Mesenchymal stem cell (in vitro differentiated cells and primary cell): Measurements from ENCODE around the gene RFX3.

ENCODE experiments used
- DNase-seq: peaks from one replicate; pipeline ENCODE4 v3.0.0-alpha.2; 2013
- H2AFZ ChIP-seq: one replicate; pipeline ENCODE4 v1.6.1; 2013; ENCODE audit warnings: low read depth, mild to moderate bottlenecking, control low read depth, inconsistent platforms, low read length, moderate library complexity
- H2AK5ac ChIP-seq: 2 replicates; pipeline ENCODE4 v1.6.1; 2013; ENCODE audit warnings: low read length, moderate library complexity, mild to moderate bottlenecking, inconsistent platforms; ENCODE audit not compliant: severe bottlenecking
- H2BK120ac ChIP-seq: one replicate; pipeline ENCODE4 v1.6.1; 2013; ENCODE audit warnings: low read depth, mild to moderate bottlenecking, inconsistent platforms, low read length, moderate library complexity
- H2BK12ac ChIP-seq, 2 experiments: one replicate each; pipeline ENCODE4 v1.6.1; 2013; ENCODE audit warnings: inconsistent platforms in 2 of 2, low read length in 2 of 2, mild to moderate bottlenecking in 2 of 2, moderate library complexity in 2 of 2, control low read depth in 1 of 2
- H2BK15ac ChIP-seq: one replicate; pipeline ENCODE4 v1.6.1; 2013; ENCODE audit warnings: mild to moderate bottlenecking, low read depth, inconsistent platforms; ENCODE audit not compliant: poor library complexity, severe bottlenecking
- H2BK5ac ChIP-seq: 2 replicates; pipeline ENCODE4 v1.6.1; 2013; ENCODE audit warnings: low read depth, mild to moderate bottlenecking, low read length, control low read depth, inconsistent platforms; ENCODE audit not compliant: poor library complexity, severe bottlenecking
- H3K14ac ChIP-seq, 2 experiments: one replicate each; pipeline ENCODE4 v1.6.1; 2013; ENCODE audit warnings: inconsistent platforms in 2 of 2, low read length in 2 of 2, control low read depth in 1 of 2, mild to moderate bottlenecking in 1 of 2, moderate library complexity in 1 of 2
- H3K18ac ChIP-seq, 2 experiments: one replicate each; pipeline ENCODE4 v1.6.1; 2013; ENCODE audit warnings: inconsistent platforms in 2 of 2, low read length in 2 of 2, control low read depth in 1 of 2, low read depth in 1 of 2, mild to moderate bottlenecking in 1 of 2
- H3K23ac ChIP-seq, 2 experiments: one replicate each; pipeline ENCODE4 v1.6.1; 2013; ENCODE audit warnings: inconsistent platforms in 2 of 2, low read length in 2 of 2, mild to moderate bottlenecking in 2 of 2, moderate library complexity in 2 of 2, control low read depth in 1 of 2
- H3K27ac ChIP-seq: 2 replicates; pipeline ENCODE4 v1.5.1; 2013; ENCODE audit warnings: mild to moderate bottlenecking, moderate library complexity, low read length, control low read depth, inconsistent platforms; ENCODE audit not compliant: poor library complexity, severe bottlenecking
- H3K27me3 ChIP-seq, 2 experiments: 2 replicates each; pipeline versions ENCODE4 v1.6.1 to v1.7.0; 2013; ENCODE audit warnings: low read length in 2 of 2, mild to moderate bottlenecking in 2 of 2, moderate library complexity in 2 of 2, control low read depth in 1 of 2, inconsistent platforms in 1 of 2; ENCODE audit not compliant: control insufficient read depth in 1 of 2, insufficient read depth in 1 of 2
- H3K36me3 ChIP-seq, 2 experiments: 2 replicates each; pipeline versions ENCODE4 v1.6.1 to v1.7.0; 2013; ENCODE audit warnings: low read length in 2 of 2, control low read depth in 1 of 2, inconsistent platforms in 1 of 2, low read depth in 1 of 2, mild to moderate bottlenecking in 1 of 2; ENCODE audit not compliant: insufficient read depth in 2 of 2, control insufficient read depth in 1 of 2
- H3K4ac ChIP-seq, 2 experiments: one replicate each; pipeline ENCODE4 v1.6.1; 2013; ENCODE audit warnings: inconsistent platforms in 2 of 2, low read length in 2 of 2, mild to moderate bottlenecking in 2 of 2, moderate library complexity in 2 of 2, control low read depth in 1 of 2, low read depth in 1 of 2
- H3K4me1 ChIP-seq: 2 replicates; pipeline ENCODE4 v1.6.1; 2013; ENCODE audit warnings: low read depth, low read length, control low read depth; ENCODE audit not compliant: control insufficient read depth, insufficient read depth
- H3K4me2 ChIP-seq: 2 replicates; pipeline ENCODE4 v1.6.1; 2013; ENCODE audit warnings: low read length, mild to moderate bottlenecking, inconsistent platforms; ENCODE audit not compliant: poor library complexity, severe bottlenecking
- H3K4me3 ChIP-seq, 2 experiments: 2 replicates each; pipeline versions ENCODE4 v1.5.1 to v1.7.0; 2013; ENCODE audit warnings: low read length in 2 of 2, mild to moderate bottlenecking in 2 of 2, control low read depth in 1 of 2, low read depth in 1 of 2; ENCODE audit not compliant: insufficient read depth in 1 of 2
- H3K79me1 ChIP-seq: replicated peaks from 2 replicates; pipeline ENCODE4 v1.6.1; 2013; ENCODE audit warnings: mild to moderate bottlenecking, control low read depth, low read length, inconsistent platforms; ENCODE audit not compliant: poor library complexity, severe bottlenecking
- H3K9ac ChIP-seq: 2 replicates; pipeline ENCODE4 v1.7.0; 2013; ENCODE audit warnings: mild to moderate bottlenecking, low read length, moderate library complexity
- H3K9me3 ChIP-seq: 2 replicates; pipeline ENCODE4 v1.7.0; 2013; ENCODE audit warnings: mild to moderate bottlenecking, low read length; ENCODE audit not compliant: control insufficient read depth
- H4K8ac ChIP-seq: one replicate; pipeline ENCODE4 v1.6.1; 2013; ENCODE audit warnings: inconsistent platforms, mild to moderate bottlenecking, low read length, moderate library complexity
- H4K91ac ChIP-seq: one replicate; pipeline ENCODE4 v1.6.1; 2013; ENCODE audit warnings: mild to moderate bottlenecking, low read length, inconsistent platforms
- WGBS: methylation state at CpG from one replicate; pipeline ENCODE4 v1.1.7; 2013; ENCODE audit warnings: mixed read lengths; 5-methylcytosine and 5-hydroxymethylcytosine counted together

Gene RFX3

DNA sequence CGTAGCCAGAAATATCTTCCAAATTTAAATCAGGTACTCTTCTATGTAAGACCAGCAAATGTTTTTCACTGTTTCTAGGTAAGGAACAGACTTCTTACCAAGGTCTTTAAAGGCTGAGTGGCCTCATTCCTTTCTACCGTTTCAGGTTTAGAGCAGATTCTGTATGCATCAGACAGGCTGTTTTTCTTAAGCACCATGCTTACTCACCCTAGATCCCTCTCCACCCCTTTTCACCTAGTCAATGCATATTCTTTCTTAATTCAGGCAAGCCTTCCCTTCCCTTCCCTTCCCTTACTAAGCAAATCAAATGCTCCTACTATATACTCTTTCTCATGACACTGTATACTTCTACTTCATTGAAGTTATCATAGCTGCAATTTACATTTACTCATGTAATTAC, 70.7 kb downstream of the RFX3 start:
- Histone ChIP-seq H4K91ac (no peak overlapping the region), H3K14ac (no peak overlapping the region), H2BK120ac (no peak overlapping the region), H3K27me3 (no peaks in the 10 kb centered on the region), H3K4ac (no peak overlapping the region), H2AK5ac (no peak overlapping the region), H3K79me1 (peaks cover 4% of the 10 kb centered on the region), H3K4me3 (no peak overlapping the region), H3K23ac (no peak overlapping the region), H2BK12ac (no peak overlapping the region), H3K9me3 (no peaks in the 10 kb centered on the region), H2BK5ac (no peak overlapping the region), H4K8ac (no peak overlapping the region), H3K9ac (no peak overlapping the region), H3K18ac (no peak overlapping the region), H3K27ac (no peak overlapping the region), H2AFZ (no peak overlapping the region), H3K4me1 (no peaks in the 10 kb centered on the region), H3K36me3 (no peaks in the 10 kb centered on the region), H2BK15ac (no peak overlapping the region), H3K4me2 (no peak overlapping the region)
- WGBS, result 76% methylated on average over 2 of the region's 2 CpGs
- DNase-seq, result no peak

DNA sequence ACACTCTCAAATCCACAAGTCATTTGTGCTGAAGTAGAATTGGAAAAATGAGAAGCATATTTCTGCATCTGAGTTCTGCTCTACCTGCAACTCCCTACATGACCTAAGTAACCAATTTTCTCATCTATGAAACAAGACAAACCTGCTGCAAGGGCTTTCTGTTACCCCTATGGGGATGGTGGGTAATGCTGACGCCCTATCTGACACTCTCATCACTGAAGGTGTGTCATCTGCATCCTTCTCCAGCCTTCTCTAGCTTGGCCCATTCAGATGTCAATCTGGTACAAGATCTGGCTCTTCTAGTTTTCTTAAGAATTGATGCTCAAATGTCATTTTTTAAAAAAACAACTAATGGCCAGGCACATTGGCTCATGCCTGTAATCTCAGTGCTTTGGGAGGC, 73.8 kb downstream of the RFX3 start:
- H3K27me3 ChIP-seq, result no peaks in the 10 kb centered on the region
- H2BK12ac ChIP-seq, result no peak overlapping the region
- no peaks in the 10 kb centered on the region for H3K9me3 ChIP-seq
- H3K4me2 ChIP-seq, result no peak overlapping the region
- no peak overlapping the region for H3K18ac ChIP-seq
- H2BK120ac ChIP-seq, result no peak overlapping the region
- no peak overlapping the region for H4K8ac ChIP-seq
- H3K36me3 ChIP-seq, result no peaks in the 10 kb centered on the region
- H2BK5ac ChIP-seq, result no peak overlapping the region
- no peaks in the 10 kb centered on the region for H3K4me1 ChIP-seq
- 85% methylated on average over 1 of the region's 1 CpG for WGBS
- no peak overlapping the region for H3K9ac ChIP-seq
- no peak overlapping the region for H3K4ac ChIP-seq
- H2AFZ ChIP-seq, result no peak overlapping the region
- peaks cover 5% of the 10 kb centered on the region for H3K79me1 ChIP-seq
- H4K91ac ChIP-seq, result no peak overlapping the region
- no peak for DNase-seq
- no peak overlapping the region for H3K14ac ChIP-seq
- no peak overlapping the region for H2AK5ac ChIP-seq
- H2BK15ac ChIP-seq, result no peak overlapping the region
- H3K23ac ChIP-seq, result no peak overlapping the region
- H3K4me3 ChIP-seq, result no peak overlapping the region
- H3K27ac ChIP-seq, result no peak overlapping the region

DNA sequence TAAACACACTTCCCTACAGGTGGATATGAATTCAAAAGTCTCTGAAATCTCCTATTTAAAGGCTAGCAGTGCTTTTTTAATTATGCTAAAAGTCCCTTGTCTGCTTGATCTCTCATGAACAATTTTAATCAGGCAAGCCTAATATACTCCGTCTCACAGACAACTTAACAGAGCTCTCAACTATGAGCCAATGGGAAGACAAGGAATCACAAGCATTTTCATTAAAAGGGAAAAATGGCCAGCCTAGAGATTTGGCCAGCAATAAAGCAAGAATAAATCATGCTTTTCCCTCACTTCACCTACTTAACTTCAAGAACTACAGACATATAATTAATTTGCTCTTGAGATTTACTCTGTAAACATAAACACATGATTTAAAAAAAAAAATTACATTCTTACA, 78.0 kb downstream of the RFX3 start:
- no peak overlapping the region for H3K4ac ChIP-seq
- no peaks in the 10 kb centered on the region for H3K9me3 ChIP-seq
- H3K27ac ChIP-seq, result no peak overlapping the region
- H2BK120ac ChIP-seq, result no peak overlapping the region
- H3K23ac ChIP-seq, result no peak overlapping the region
- no peak overlapping the region for H2AFZ ChIP-seq
- H2BK15ac ChIP-seq, result no peak overlapping the region
- H3K14ac ChIP-seq, result no peak overlapping the region
- no peak overlapping the region for H3K9ac ChIP-seq
- H2BK12ac ChIP-seq, result no peak overlapping the region
- no peak overlapping the region for H3K18ac ChIP-seq
- no peaks in the 10 kb centered on the region for H3K27me3 ChIP-seq
- peaks cover 3% of the 10 kb centered on the region for H3K79me1 ChIP-seq
- H3K4me2 ChIP-seq, result no peak overlapping the region
- H2AK5ac ChIP-seq, result no peak overlapping the region
- no peak overlapping the region for H4K8ac ChIP-seq
- no peaks in the 10 kb centered on the region for H3K36me3 ChIP-seq
- H4K91ac ChIP-seq, result no peak overlapping the region
- no peak overlapping the region for H3K4me3 ChIP-seq
- H3K4me1 ChIP-seq, result no peaks in the 10 kb centered on the region
- no peak overlapping the region for H2BK5ac ChIP-seq
- WGBS, result 79% methylated on average over 1 of the region's 1 CpG
- no peak for DNase-seq

DNA sequence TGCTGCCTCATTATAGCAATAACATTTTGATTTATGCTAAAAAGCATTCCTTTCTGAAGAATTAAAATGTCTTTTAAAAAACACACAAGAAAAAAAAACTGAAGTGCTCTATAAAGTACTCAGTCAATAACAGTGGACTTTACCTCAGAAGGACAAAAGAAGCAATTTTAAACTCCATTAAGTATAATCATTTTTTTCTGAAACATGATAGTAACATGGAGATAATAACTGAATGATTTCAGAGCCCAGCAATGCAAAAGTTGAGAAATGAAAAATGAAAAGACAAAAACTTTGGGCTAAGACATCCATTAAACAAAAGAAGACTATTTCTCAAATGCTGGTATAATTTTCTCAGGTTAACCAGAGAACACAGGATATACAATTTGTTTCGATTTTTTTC, 78.7 kb downstream of the RFX3 start:
- DNase-seq, result no peak
- Histone ChIP-seq H3K18ac (no peak overlapping the region), H4K91ac (no peak overlapping the region), H3K4ac (no peak overlapping the region), H3K9ac (no peak overlapping the region), H3K9me3 (no peaks in the 10 kb centered on the region), H3K27ac (no peak overlapping the region), H2AK5ac (no peak overlapping the region), H3K36me3 (no peaks in the 10 kb centered on the region), H3K4me1 (no peaks in the 10 kb centered on the region), H2AFZ (no peak overlapping the region), H2BK12ac (no peak overlapping the region), H2BK5ac (no peak overlapping the region), H2BK120ac (no peak overlapping the region), H3K4me3 (no peak overlapping the region), H4K8ac (no peak overlapping the region), H3K14ac (no peak overlapping the region), H3K27me3 (no peaks in the 10 kb centered on the region), H3K23ac (no peak overlapping the region), H2BK15ac (no peak overlapping the region), H3K79me1 (peaks cover 3% of the 10 kb centered on the region), H3K4me2 (no peak overlapping the region)
- WGBS, result 100% methylated on average over 1 of the region's 1 CpG
